HepG2 (cell line): Measurements from ENCODE around the gene PCGF2. TPM values are rescaled to one million over a fixed set of nuclear protein-coding genes. Genes with fewer than 3 reads are reported as not detected.

Experiments used
- ADNP ChIP-seq: sonication (generic); formaldehyde crosslinking; IDR thresholded peaks from 2 replicates; pipeline ENCODE4 v1.4.0; 2020; ENCODE audit warnings: missing genetic modification reagents
- ARID4A ChIP-seq: sonication (generic); formaldehyde crosslinking; IDR thresholded peaks from 2 replicates; pipeline ENCODE4 v1.5.0; 2020; ENCODE audit warnings: mild to moderate bottlenecking, missing genetic modification reagents, borderline replicate concordance
- FOSL2 ChIP-seq: sonication (generic); formaldehyde crosslinking; IDR thresholded peaks from 2 replicates; pipeline ENCODE4 v1.4.0; 2020; ENCODE audit warnings: missing genetic modification reagents
- GABPA ChIP-seq, 2 experiments: IDR thresholded peaks; 2 replicates each; pipeline ENCODE4 v1.6.1; 2011 to 2016; ENCODE audit warnings: low read depth in 2 of 2, low read length in 1 of 2, missing biosample characterization in 1 of 2, missing genetic modification characterization in 1 of 2
- HMGXB3 ChIP-seq: sonication (generic); formaldehyde crosslinking; IDR thresholded peaks from 2 replicates; pipeline ENCODE4 v1.4.0; 2020; ENCODE audit warnings: missing genetic modification reagents, borderline replicate concordance
- KAT7 ChIP-seq: IDR thresholded peaks from 2 replicates; pipeline ENCODE4 v1.6.1; 2018; ENCODE audit warnings: borderline replicate concordance, missing compliant biosample characterization
- PHF20 ChIP-seq: sonication (generic); formaldehyde crosslinking; IDR thresholded peaks from 2 replicates; pipeline ENCODE4 v1.5.0; 2020; ENCODE audit warnings: mild to moderate bottlenecking, missing genetic modification reagents
- POLR2AphosphoS5 ChIP-seq: IDR thresholded peaks from 2 replicates; pipeline ENCODE4 v1.6.1; 2012; ENCODE audit warnings: low read depth, low read length
- RBM39 ChIP-seq: fragments of 200-400 bp; formaldehyde crosslinking; IDR thresholded peaks from one replicate; pipeline ENCODE4 v1.6.1; 2018; ENCODE audit warnings: antibody characterized with exemption, mild to moderate bottlenecking, low read depth, low read length; ENCODE audit not compliant: poor library complexity, severe bottlenecking
- SP5 ChIP-seq: IDR thresholded peaks from 2 replicates; pipeline ENCODE4 v1.6.1; 2016; ENCODE audit warnings: low read depth, borderline replicate concordance
- ZFP91 ChIP-seq: sonication (generic); formaldehyde crosslinking; IDR thresholded peaks from 2 replicates; pipeline ENCODE4 v1.9.0; 2022; ENCODE audit warnings: missing genetic modification reagents, mild to moderate bottlenecking, borderline replicate concordance
- ZKSCAN8 ChIP-seq: IDR thresholded peaks from 2 replicates; pipeline ENCODE4 v1.6.1; 2016; ENCODE audit warnings: borderline replicate concordance, missing genetic modification reagents, missing compliant biosample characterization
- ZNF180 ChIP-seq: sonication (generic); formaldehyde crosslinking; IDR thresholded peaks from 2 replicates; pipeline ENCODE4 v1.4.0; 2020; ENCODE audit warnings: low read depth, missing genetic modification reagents, borderline replicate concordance
- ZNF251 ChIP-seq: sonication (generic); formaldehyde crosslinking; IDR thresholded peaks from 2 replicates; pipeline ENCODE4 v1.9.0; 2021; ENCODE audit warnings: mild to moderate bottlenecking, missing genetic modification reagents
- ZNF3 ChIP-seq: IDR thresholded peaks from 2 replicates; pipeline ENCODE4 v1.7.0; 2017; ENCODE audit warnings: inconsistent platforms
- ZNF34 ChIP-seq: sonication (generic); formaldehyde crosslinking; IDR thresholded peaks from 2 replicates; pipeline ENCODE4 v1.4.0; 2020; ENCODE audit warnings: mild to moderate bottlenecking, missing genetic modification reagents, borderline replicate concordance
- ZNF672 ChIP-seq: sonication (generic); formaldehyde crosslinking; IDR thresholded peaks from 2 replicates; pipeline ENCODE4 v1.8.1; 2022; ENCODE audit warnings: missing genetic modification reagents
- ZNF766 ChIP-seq: sonication (generic); formaldehyde crosslinking; IDR thresholded peaks from 2 replicates; pipeline ENCODE4 v1.5.0; 2020; ENCODE audit warnings: missing genetic modification reagents, borderline replicate concordance
- polyA plus RNA-seq, 8 experiments: library from polyadenylated mRNA; depleted of rRNA in 3 of 8; stranded (reverse) in 7 of 8; unstranded in 1 of 8; fragments of >200 nt; fragmentation: Illumina TruSeq in 4 of 8; extraction: Trizol in 4 of 8; gene quantifications; 2 replicates each; pipeline versions ENCODE4 v1.2.1 to v1.2.3, GENCODE V29; 2011 to 2016; ENCODE audit warnings: low read depth in 4 of 8, missing spikeins in 1 of 8, mixed read lengths in 1 of 8; ENCODE audit not compliant: insufficient read depth in 1 of 8
- total RNA-seq, 5 experiments: library from RNA; depleted of rRNA; stranded (reverse); fragments of >200 nt; fragmentation: Illumina TruSeq; extraction: Trizol; gene quantifications; 2 replicates each; pipeline ENCODE4 v1.2.3, GENCODE V29; 2016; ENCODE audit warnings: low read depth in 1 of 5

Gene PCGF2
- total and polyA plus RNA-seq, 2 of the 13 experiments (the other 11 are each of a cell fraction or from before 2014, with no cell fraction given): 11.6 to 29.4 TPM

GRCh38 chr17:38752308-38753070 lies 4.4 kb upstream of the PCGF2 start, which contains the start of gene PSMB3 (continued):
- TF ChIP-seq ARID4A (CRISPR knock-in tag): peak; percentile 98; the same call in 1 of the 2 replicates
- no peak; the same call in 1 of the 2 replicates for TF ChIP-seq ZNF180 (CRISPR knock-in tag)
- no peak for TF ChIP-seq ADNP (CRISPR knock-in tag)
- TF ChIP-seq HMGXB3 (CRISPR knock-in tag): peak; percentile 92
- TF ChIP-seq SP5 (CRISPR knock-in tag): peak; percentile 88
- peak; percentile 62; the same call in 1 of the 2 replicates for TF ChIP-seq ZNF3 (CRISPR knock-in tag)
- TF ChIP-seq FOSL2 (CRISPR knock-in tag): peak; percentile 72
- peak; percentile 82 for TF ChIP-seq ZFP91 (CRISPR knock-in tag)
- peak; percentile 89 for TF ChIP-seq POLR2AphosphoS5
- TF ChIP-seq GABPA (IDR thresholded peaks at IDR 0.05; ENCODE audit: low read depth, low read length): peak; percentile 84
- peak; percentile 98 for TF ChIP-seq GABPA (CRISPR knock-in tag; IDR thresholded peaks at IDR 0.05; ENCODE audit: low read depth)
- peak; percentile 64 for TF ChIP-seq RBM39
- no peak for TF ChIP-seq ZNF672
- peak; percentile 54; the same call in 1 of the 2 replicates for TF ChIP-seq ZNF766
- TF ChIP-seq PHF20 (CRISPR knock-in tag): peak; percentile 98
- TF ChIP-seq ZNF251 (CRISPR knock-in tag): no peak
- TF ChIP-seq KAT7 (CRISPR knock-in tag): peak; percentile 56
- TF ChIP-seq ZKSCAN8 (CRISPR knock-in tag): peak; percentile 67; the same call in 1 of the 2 replicates
- TF ChIP-seq ZNF34 (CRISPR knock-in tag): peak; percentile 69; the same call in 1 of the 2 replicates
